ENCODE results near the gene NUDT12. TPM values are rescaled to one million over a fixed set of nuclear protein-coding genes. Genes with fewer than 3 reads are reported as not detected.

NUDT12 gene
- total and polyA plus RNA-seq, 12 donors = 4.4 to 17.0 (median 12.4) TPM

- 72 to 76% methylated on average over 3 of the region's 3 CpGs for WGBS, 2 donors
These were observed 10.8 kb upstream of the NUDT12 start for GRCh38 chr5:103573411-103573810.

DNA sequence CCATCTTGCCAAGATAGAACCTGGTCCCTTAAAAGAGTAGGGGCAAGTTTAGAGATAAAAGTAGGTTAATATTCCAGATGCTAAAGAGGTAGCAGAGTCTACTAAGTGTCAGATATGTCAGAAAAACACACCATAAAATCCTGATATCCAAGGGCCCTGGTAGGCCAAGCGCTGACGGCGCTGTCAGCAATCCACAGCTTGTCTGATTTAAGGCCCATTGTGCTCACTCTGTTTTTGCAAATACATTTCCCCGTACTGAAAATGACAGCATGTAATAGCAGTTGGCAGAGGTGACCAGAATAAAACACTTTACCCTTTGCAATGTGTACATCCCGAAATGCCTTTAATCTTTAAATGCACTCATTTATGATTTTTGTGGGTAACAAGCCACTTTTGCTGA lies 9.9 kb upstream of the NUDT12 start:
- ATAC-seq (no peak), DNase-seq (no peak)
- no peaks in the 10 kb centered on the region for H3K27me3 ChIP-seq
- no peak overlapping the region for H3K4me3 ChIP-seq
- WGBS, 2 donors = 83 to 84% methylated on average over 5 of the region's 5 CpGs
- H3K9me3 ChIP-seq = no peaks in the 10 kb centered on the region
- H3K36me3 ChIP-seq = no peaks in the 10 kb centered on the region
- intact Hi-C loops (cut with DNase I) = no loop called here
- no peak for TF ChIP-seq CTCF (IDR thresholded peaks at IDR 0.05)
- H3K4me1 ChIP-seq = no peaks in the 10 kb centered on the region
- H3K27ac ChIP-seq = no peak overlapping the region

More at GRCh38 chr5:103573411-103573810, 10.8 kb upstream of the NUDT12 start:
- no peak for TF ChIP-seq CTCF (IDR thresholded peaks at IDR 0.05)
- Histone ChIP-seq H3K36me3 (no peaks in the 10 kb centered on the region), H3K9me3 (no peaks in the 10 kb centered on the region), H3K4me1 (no peaks in the 10 kb centered on the region), H3K27ac (no peak overlapping the region), H3K4me3 (no peak overlapping the region), H3K27me3 (no peaks in the 10 kb centered on the region)
- ATAC-seq = no peak
- intact Hi-C loops (cut with DNase I) = no loop called here
- no peak for DNase-seq

GRCh38 chr5:103571730-103572129 lies 9.1 kb upstream of the NUDT12 start:
- H3K4me3 ChIP-seq = no peak overlapping the region
- no peak for ATAC-seq
- no peaks in the 10 kb centered on the region for H3K4me1 ChIP-seq
- H3K9me3 ChIP-seq = no peaks in the 10 kb centered on the region
- no peaks in the 10 kb centered on the region for H3K36me3 ChIP-seq
- intact Hi-C loops (cut with DNase I) = no loop called here
- H3K27ac ChIP-seq = no peak overlapping the region
- no peak for TF ChIP-seq CTCF (IDR thresholded peaks at IDR 0.05)
- peaks cover 0 to under 1% (median 0%) of the 10 kb centered on the region in 7 donors for H3K27me3 ChIP-seq
- WGBS, 2 donors = 96 to 97% methylated on average over 13 of the region's 13 CpGs
- DNase-seq = no peak

DNA sequence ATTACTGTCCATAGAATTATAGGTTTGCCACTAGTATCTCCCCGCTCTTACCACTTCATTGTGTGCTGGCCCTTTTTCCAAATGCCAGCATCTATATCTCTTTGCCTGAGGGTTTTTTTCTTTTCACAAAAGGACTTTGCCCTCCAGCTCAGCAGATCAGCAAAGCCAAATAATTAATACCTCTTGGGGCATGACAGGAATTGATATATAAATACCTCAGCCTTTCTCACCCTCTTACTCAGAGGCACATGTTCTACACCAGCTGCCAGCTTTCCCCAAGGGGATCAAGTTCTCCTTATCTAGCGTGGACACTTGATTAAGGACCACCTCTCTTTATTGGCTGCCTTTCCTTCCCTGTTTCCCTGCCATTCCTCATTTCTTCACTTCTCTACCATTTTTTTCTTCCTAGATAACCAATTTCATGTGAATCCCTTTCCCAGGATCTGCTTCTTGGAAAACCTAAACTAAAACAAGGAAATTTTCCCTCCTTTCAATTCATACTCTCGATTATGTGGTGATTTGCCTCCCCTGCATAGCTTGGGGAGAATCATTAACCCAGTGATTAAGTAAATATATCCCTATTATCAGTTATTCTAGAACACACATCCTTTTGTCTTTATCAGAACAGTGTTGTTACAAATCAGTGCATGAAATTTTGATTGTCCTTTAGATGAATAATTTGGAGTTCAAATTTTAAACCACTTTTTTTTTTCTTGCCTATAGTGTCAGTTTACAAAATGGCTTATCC lies 6.9 kb upstream of the NUDT12 start:
- DNase-seq = no peak
- WGBS, 2 donors = 43% methylated on average over 3 of the region's 3 CpGs
- no peak overlapping the region for H3K27ac ChIP-seq
- peaks cover 0 to 5% (median 0%) of the 10 kb centered on the region in 7 donors for H3K27me3 ChIP-seq
- no peaks in the 10 kb centered on the region for H3K9me3 ChIP-seq
- no peak for ATAC-seq
- intact Hi-C loops (cut with DNase I) = loop anchor here in 1 of 10 donors (10.0 kb wide), 1 partner anchor 315 kb away; the partner anchor contains the start of gene MACIR
- no peaks in the 10 kb centered on the region for H3K36me3 ChIP-seq
- no peak for TF ChIP-seq CTCF (IDR thresholded peaks at IDR 0.05)
- no peak overlapping the region for H3K4me3 ChIP-seq
- H3K4me1 ChIP-seq = no peaks in the 10 kb centered on the region

All from heart right ventricle (tissue), 16 donors.